ENCODE results near the gene ARL5A. TPM values are rescaled to one million over a fixed set of nuclear protein-coding genes. Genes with fewer than 3 reads are reported as not detected.
"Not testable (repeated sequence)": the region's sequence is repeated elsewhere in the genome, so short reads cannot be mapped to it uniquely, and the experiment has no call there.

ARL5A gene
- 57.5 TPM for total RNA-seq
- long read RNA-seq, full-length matches to known transcripts, result 223 of 226 reads
- long read RNA-seq, partial matches to known transcripts, result 0 of 226 reads
- long read RNA-seq, other reads (novel, unspliced or antisense), result 3 of 226 reads

- intact Hi-C loops (cut with DNase I), result no loop called here
- ATAC-seq (ENCODE audit: poor library complexity), result peak; percentile 99
- DNase-seq, result peak; percentile 97
These were observed at the start of gene ARL5A for GRCh38 chr2:151828143-151828889. ARL5A (minus strand) TSS chr2:151828421; CDS start chr2:151828176, 245 bp downstream.

GRCh38 chr2:151875631-151876030, 47.4 kb upstream of the ARL5A start:
- intact Hi-C loops (cut with DNase I); ATAC-seq (ENCODE audit: poor library complexity); DNase-seq: not testable (repeated sequence)

- no peak for DNase-seq
- intact Hi-C loops (cut with DNase I), result no loop called here
- ATAC-seq (ENCODE audit: poor library complexity), result no peak
These were observed 44.2 kb upstream of the ARL5A start for GRCh38 chr2:151872463-151872862.

GRCh38 chr2:151869291-151869690, 41.1 kb upstream of the ARL5A start:
- no peak for ATAC-seq (ENCODE audit: poor library complexity)
- intact Hi-C loops (cut with DNase I), result no loop called here
- DNase-seq, result no peak

- intact Hi-C loops (cut with DNase I), result no loop called here
- no peak for ATAC-seq (ENCODE audit: poor library complexity)
- DNase-seq, result no peak
These were observed 34.5 kb upstream of the ARL5A start for GRCh38 chr2:151862700-151863099.

DNA sequence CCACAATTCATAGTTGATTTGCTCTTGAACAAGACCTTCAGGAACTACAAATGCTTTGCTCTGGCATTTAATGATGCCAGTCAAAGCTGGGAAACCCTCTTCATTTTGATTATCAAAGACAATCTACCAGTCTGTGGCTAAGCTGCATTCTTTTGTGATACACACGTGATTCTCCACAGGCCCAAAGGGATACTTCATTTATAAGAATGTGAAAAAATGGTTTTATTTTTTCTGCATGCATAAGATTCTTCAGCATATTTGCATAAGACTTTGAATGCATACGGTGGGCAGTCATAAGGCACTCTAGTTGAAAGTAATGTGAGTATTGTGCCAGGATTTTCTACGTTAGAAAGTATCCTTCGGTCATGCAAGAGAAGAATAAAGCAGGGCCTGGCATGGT, 33.0 kb upstream of the ARL5A start:
- no peak for ATAC-seq (ENCODE audit: poor library complexity)
- intact Hi-C loops (cut with DNase I), result no loop called here

DNA sequence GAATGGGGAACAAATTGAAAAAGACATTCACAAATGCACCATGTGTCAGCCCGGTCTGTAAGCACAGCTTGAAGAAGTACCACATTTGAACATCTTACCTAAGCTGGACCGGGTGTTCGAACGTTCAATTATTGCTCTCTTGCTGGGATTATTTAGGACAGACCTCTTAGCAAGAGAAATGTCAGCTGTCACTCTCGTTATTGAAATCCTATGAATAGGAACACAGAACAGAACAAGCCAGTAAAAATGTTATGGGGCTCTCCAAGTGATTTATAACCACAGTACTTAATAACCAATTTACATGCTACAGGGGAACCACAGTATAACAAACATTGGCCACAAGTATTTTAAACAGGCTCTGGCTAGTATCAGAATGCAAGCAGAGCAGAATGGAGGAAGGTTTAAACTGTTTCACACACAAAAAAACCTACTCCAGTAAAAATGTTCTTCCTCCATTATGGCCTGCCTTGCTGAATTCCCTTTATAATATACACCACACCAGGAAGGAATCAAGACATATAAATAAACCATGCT, 32.5 kb upstream of the ARL5A start:
- ATAC-seq (ENCODE audit: poor library complexity) (no peak), DNase-seq (no peak)
- intact Hi-C loops (cut with DNase I), result no loop called here

More for the DNA sequence above, 33.0 kb upstream of the ARL5A start:
- no peak for DNase-seq

DNA sequence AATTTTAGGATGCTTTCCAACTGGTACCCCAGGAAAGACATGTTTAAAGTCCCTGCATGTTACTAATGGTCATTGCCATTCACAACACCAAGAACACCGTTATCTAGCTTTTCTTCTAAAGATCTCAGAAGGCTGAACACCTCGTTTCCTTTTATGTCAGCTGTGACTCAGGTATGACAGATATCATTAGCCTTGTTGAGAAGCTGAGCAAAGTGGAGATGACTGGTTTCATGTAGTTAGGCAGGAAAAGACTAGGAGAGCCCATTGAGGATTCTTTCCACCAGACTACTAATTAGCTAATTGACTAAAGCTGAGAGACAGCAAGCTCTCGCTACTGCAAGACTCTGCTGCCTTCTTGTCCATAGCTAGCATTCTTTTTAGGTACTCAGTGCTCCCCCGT, 32.0 kb upstream of the ARL5A start:
- DNase-seq (no peak), ATAC-seq (ENCODE audit: poor library complexity) (no peak)

GRCh38 chr2:151857650-151858049, 29.4 kb upstream of the ARL5A start:
- intact Hi-C loops (cut with DNase I), result no loop called here
- DNase-seq (no peak), ATAC-seq (ENCODE audit: poor library complexity) (no peak)

More for the DNA sequence above, 32.0 kb upstream of the ARL5A start:
- intact Hi-C loops (cut with DNase I), result no loop called here

GRCh38 chr2:151855111-151855510, 26.9 kb upstream of the ARL5A start:
- intact Hi-C loops (cut with DNase I), result no loop called here
- ATAC-seq (ENCODE audit: poor library complexity) (no peak), DNase-seq (no peak)

DNA sequence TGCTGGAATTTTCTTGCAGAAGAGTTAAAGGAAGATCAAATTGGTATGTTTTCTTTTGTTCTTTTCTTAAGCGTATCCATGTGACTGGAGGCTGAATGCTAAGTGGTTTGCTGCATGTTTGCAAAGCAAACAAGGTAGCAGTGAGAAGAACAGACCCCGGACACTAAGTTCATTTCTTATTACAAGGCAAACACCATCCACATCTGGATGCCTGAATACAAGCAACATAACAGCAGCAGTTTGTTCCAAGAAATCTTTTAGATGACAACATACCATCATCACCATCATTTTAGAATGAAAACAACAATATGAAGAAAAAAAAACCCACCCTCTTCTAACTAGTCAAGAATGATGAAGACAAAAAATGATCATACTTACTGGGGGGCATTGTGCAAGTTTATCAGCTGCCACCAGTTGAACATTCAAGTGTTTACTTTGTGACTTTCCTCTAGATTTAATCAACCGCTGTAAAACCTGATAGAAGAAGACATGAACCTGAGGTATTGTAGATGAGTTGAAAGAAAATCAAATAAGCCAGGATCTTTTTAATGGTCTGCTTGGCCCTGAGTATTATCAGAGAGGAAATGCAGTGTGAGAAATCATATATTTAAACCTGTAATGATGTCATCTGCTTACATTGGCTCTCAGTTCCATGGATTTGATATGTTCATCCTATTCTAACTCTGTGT, 25.0 kb upstream of the ARL5A start:
- ATAC-seq (ENCODE audit: poor library complexity) (no peak), DNase-seq (no peak)
- intact Hi-C loops (cut with DNase I), result no loop called here

DNA sequence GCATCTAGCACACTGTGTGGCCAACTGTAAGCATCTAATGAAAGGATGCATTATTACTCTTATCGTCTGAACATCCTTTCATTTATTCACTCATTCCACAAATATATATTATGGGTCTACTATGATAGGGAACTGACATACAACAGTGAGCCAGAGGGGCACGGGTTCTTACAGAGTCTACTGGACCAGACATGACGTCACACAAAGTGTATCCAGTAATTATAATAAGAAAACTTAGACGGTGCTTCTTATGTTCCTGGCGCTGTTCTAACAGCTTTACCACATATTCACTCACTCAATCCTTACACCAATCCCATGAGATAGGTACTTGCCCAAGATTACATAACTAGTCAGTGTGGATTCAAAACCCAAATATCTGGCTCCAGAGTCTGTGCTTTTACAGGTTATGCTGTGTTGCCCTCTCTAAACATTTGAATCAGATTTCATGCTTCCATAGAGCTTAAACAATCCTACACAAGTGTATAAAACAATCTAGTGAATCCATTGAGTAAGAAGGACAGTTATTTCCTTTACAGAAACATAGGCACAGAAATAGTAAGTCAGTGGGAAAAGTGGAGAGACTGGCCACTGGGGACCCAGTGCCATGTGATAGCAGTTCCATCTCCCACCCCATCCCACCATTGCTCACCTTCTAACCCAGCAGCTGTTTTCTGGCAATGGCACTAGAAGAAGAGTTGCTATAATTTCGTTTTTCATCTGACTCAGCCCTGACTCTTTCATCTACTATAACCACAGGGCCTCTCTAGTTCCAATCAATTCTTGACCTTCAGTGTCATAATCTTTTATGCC, 24.2 kb upstream of the ARL5A start:
- DNase-seq, result no peak
- intact Hi-C loops (cut with DNase I), result no loop called here

DNA sequence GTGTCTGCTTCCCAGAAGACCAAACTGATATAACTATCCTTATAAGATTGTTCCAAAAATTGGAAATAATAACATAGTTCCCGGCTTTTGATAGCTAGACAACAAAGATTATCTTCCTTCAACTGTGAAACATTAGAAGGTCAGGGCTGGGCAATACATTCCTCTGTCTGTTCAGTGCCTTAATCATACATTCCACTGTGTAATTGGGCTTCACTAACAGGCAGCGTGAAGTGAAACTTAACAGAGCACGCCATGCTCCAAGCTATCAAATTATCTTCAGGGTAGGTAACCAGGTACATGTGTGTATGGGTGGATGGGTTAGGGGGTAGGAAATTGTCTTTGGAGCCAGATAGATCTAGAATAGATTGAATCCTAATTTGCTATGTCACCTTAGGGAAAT, 23.5 kb upstream of the ARL5A start:
- ATAC-seq (ENCODE audit: poor library complexity) (peak; percentile 75), DNase-seq (no peak)
- intact Hi-C loops (cut with DNase I), result no loop called here

More for the DNA sequence above, 24.2 kb upstream of the ARL5A start:
- ATAC-seq (ENCODE audit: poor library complexity), result peak; percentile 54

- ATAC-seq (ENCODE audit: poor library complexity) (no peak), DNase-seq (no peak)
- intact Hi-C loops (cut with DNase I), result no loop called here
These were observed 21.3 kb upstream of the ARL5A start for GRCh38 chr2:151849413-151850010.

- DNase-seq (no peak), ATAC-seq (ENCODE audit: poor library complexity) (no peak)
- intact Hi-C loops (cut with DNase I), result no loop called here
These were observed 17.7 kb upstream of the ARL5A start for GRCh38 chr2:151845884-151846283.

DNA sequence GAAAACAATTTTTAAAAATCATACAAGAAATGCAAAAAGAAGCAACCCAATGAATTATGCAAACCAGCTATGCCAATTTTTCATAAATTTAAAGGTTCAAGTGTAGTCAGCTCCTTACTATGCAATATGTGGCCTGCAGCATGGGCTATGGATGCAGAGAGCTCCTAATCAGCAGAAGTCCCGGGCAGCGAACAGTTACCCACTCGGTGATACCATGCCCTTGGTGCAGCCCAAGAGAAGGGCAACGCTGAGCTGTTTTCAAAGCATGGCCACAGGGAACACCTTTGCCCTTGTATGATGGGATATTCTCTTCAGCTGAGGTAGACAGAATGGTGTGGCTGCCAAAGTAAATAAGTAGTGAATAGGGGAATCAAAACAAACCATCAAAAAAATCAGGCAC, 17.3 kb upstream of the ARL5A start:
- intact Hi-C loops (cut with DNase I), result no loop called here
- DNase-seq (no peak), ATAC-seq (ENCODE audit: poor library complexity) (peak; percentile 68)

GRCh38 chr2:151844211-151844896, 16.1 kb upstream of the ARL5A start:
- intact Hi-C loops (cut with DNase I), result no loop called here
- ATAC-seq (ENCODE audit: poor library complexity) (peak; percentile 72), DNase-seq (no peak)

GRCh38 chr2:151843691-151844061, 15.5 kb upstream of the ARL5A start:
- no peak for DNase-seq
- peak; percentile 29 for ATAC-seq (ENCODE audit: poor library complexity)
- intact Hi-C loops (cut with DNase I), result no loop called here
